HCT116 (cell line): ENCODE results near the gene PDGFA. TPM values are rescaled to one million over a fixed set of nuclear protein-coding genes. Genes with fewer than 3 reads are reported as not detected.

Experiments
- ATAC-seq: fragments of 200-7000 bp; cut with Tn5 transposase; 2 replicates; pipeline ENCODE4 v1.9.1; 2020; ENCODE audit warnings: mild to moderate bottlenecking, moderate library complexity
- BruUV-seq: library from RNA; stranded (reverse); fragments of 400-500 nt; replicated peaks from 2 replicates; lab custom pipeline; 2021; lab: Mats Ljungman, UMichigan
- CTCF ChIA-PET: fragments of 300-600 bp; sonication (Branson Sonifier 250); formaldehyde crosslinking; loops from one replicate; lab custom pipeline; 2021; ENCODE audit warnings: antibody characterized with exemption; lab: Charles Lee
- POLR2A ChIA-PET: fragments of 300-600, 350-600 bp; sonication (Branson Sonifier 250); formaldehyde crosslinking; loops from one replicate; lab custom pipeline; 2021; ENCODE audit warnings: antibody characterized with exemption; lab: Charles Lee
- RAD21 ChIA-PET, 2 experiments: fragments of 300-600 bp; sonication (Branson Sonifier 250); formaldehyde crosslinking; loops; one replicate each; lab custom pipeline; 2023; ENCODE audit warnings: low total read pairs in 2 of 2; ENCODE audit not compliant: uncharacterized antibody in 2 of 2, unreplicated experiment in 2 of 2, low non-redundant PET in 1 of 2; lab: Charles Lee
- DNase-seq: peaks from one replicate; pipeline ENCODE4 v3.0.0-alpha.2; 2010; ENCODE audit warnings: low read depth, low spot score
- H2AFZ ChIP-seq: fragments of 200-600 bp; shearing (Covaris generic), sonication (generic); 2 replicates; pipeline ENCODE4 v1.6.1; 2017; ENCODE audit warnings: low read depth, mixed run types, mixed read lengths, antibody characterized with exemption, low read length; ENCODE audit not compliant: poor library complexity, severe bottlenecking
- H3K27ac ChIP-seq: 2 replicates; pipeline ENCODE4 v1.5.1; 2012; ENCODE audit warnings: low read depth, low read length
- H3K27me3 ChIP-seq: fragments of 200-600 bp; sonication (generic); 2 replicates; pipeline ENCODE4 v1.6.1; 2016; ENCODE audit warnings: mixed run types, low read length, mixed read lengths; ENCODE audit not compliant: insufficient read depth
- H3K36me3 ChIP-seq, 2 experiments: fragments of 200-500 bp in 1 of 2; fragments of 200-600 bp in 1 of 2; sonication (Bioruptor generic) in 1 of 2; sonication (generic) in 1 of 2; 2 replicates each; pipeline versions ENCODE4 v1.5.1 to v1.6.1; 2014 to 2016; ENCODE audit warnings: low read length in 2 of 2, inconsistent platforms in 1 of 2, mixed read lengths in 1 of 2, mixed run types in 1 of 2; ENCODE audit not compliant: insufficient read depth in 2 of 2, control insufficient read depth in 1 of 2
- H3K4me1 ChIP-seq, 2 experiments: fragments of 200-600 bp in 1 of 2; sonication (generic) in 1 of 2; 2 replicates each; pipeline versions ENCODE4 v1.5.1 to v1.6.1; 2012 to 2017; ENCODE audit warnings: low read length in 2 of 2, inconsistent platforms in 1 of 2, mild to moderate bottlenecking in 1 of 2, mixed read lengths in 1 of 2, mixed run types in 1 of 2, moderate library complexity in 1 of 2; ENCODE audit not compliant: insufficient read depth in 2 of 2, control insufficient read depth in 1 of 2
- H3K4me2 ChIP-seq: fragments of 200-600 bp; sonication (generic); 2 replicates; pipeline ENCODE4 v1.6.1; 2017; ENCODE audit warnings: mixed run types, low read length, mixed read lengths
- H3K4me3 ChIP-seq, 2 experiments: fragments of 200-600 bp in 1 of 2; sonication (generic) in 1 of 2; replicated peaks in 1 of 2; 2 replicates each; pipeline ENCODE4 v1.5.1; 2011 to 2016; ENCODE audit warnings: low read length in 2 of 2, control low read depth in 1 of 2, low read depth in 1 of 2, mild to moderate bottlenecking in 1 of 2, mixed read lengths in 1 of 2, mixed run types in 1 of 2
- H3K79me2 ChIP-seq: fragments of 200-600 bp; sonication (generic); 2 replicates; pipeline ENCODE4 v1.6.1; 2017; ENCODE audit warnings: mild to moderate bottlenecking, mixed run types, low read length, moderate library complexity, mixed read lengths; ENCODE audit not compliant: insufficient read depth
- H3K9ac ChIP-seq: fragments of 200-600 bp; sonication (generic); 2 replicates; pipeline ENCODE4 v1.6.1; 2016; ENCODE audit warnings: low read length, mixed read lengths
- H3K9me2 ChIP-seq: fragments of 200-600 bp; sonication (generic), shearing (Covaris generic); 2 replicates; pipeline ENCODE4 v1.6.1; 2017; ENCODE audit warnings: mixed run types, mild to moderate bottlenecking, moderate library complexity; ENCODE audit not compliant: insufficient read depth
- H3K9me3 ChIP-seq, 2 experiments: fragments of 200-500 bp in 1 of 2; fragments of 200-600 bp in 1 of 2; sonication (Bioruptor generic) in 1 of 2; sonication (generic) in 1 of 2; 2 replicates each; pipeline ENCODE4 v1.6.1; 2014 to 2017; ENCODE audit warnings: low read length in 2 of 2, mixed read lengths in 2 of 2, inconsistent platforms in 1 of 2, low read depth in 1 of 2, mild to moderate bottlenecking in 1 of 2, mixed run types in 1 of 2, moderate library complexity in 1 of 2; ENCODE audit not compliant: control insufficient read depth in 1 of 2, insufficient read depth in 1 of 2
- H4K20me1 ChIP-seq: fragments of 200-600 bp; sonication (generic), shearing (Covaris generic); 2 replicates; pipeline ENCODE4 v1.6.1; 2017; ENCODE audit warnings: mixed run types, mild to moderate bottlenecking, moderate library complexity; ENCODE audit not compliant: insufficient read depth
- CBX3 ChIP-seq: IDR thresholded peaks from 2 replicates; pipeline ENCODE4 v1.6.1; 2012; ENCODE audit warnings: low read depth
- CEBPB ChIP-seq: IDR thresholded peaks from 2 replicates; pipeline ENCODE4 v1.6.1; 2012; ENCODE audit warnings: low read depth
- CTCF ChIP-seq, 3 experiments: fragments of 200-600 bp in 1 of 3; sonication (generic) in 1 of 3; IDR thresholded peaks in 2 of 3; conservative IDR thresholded peaks in 1 of 3; 2 replicates each; pipeline ENCODE4 v1.5.1; 2012 to 2017; ENCODE audit warnings: low read depth in 2 of 3, low read length in 2 of 3, antibody characterized with exemption in 1 of 3, borderline replicate concordance in 1 of 3, control low read depth in 1 of 3, mild to moderate bottlenecking in 1 of 3, mixed read lengths in 1 of 3, mixed run types in 1 of 3, moderate library complexity in 1 of 3; ENCODE audit not compliant: insufficient read depth in 1 of 3
- EZH2 ChIP-seq: fragments of 200-600 bp; sonication (generic); IDR thresholded peaks from 2 replicates; pipeline ENCODE4 v1.6.1; 2017; ENCODE audit warnings: antibody characterized with exemption, mixed run types
- FOSL1 ChIP-seq: IDR thresholded peaks from 2 replicates; pipeline ENCODE4 v1.6.1; 2012; ENCODE audit warnings: low read depth
- POLR2AphosphoS5 ChIP-seq: IDR thresholded peaks from 2 replicates; pipeline ENCODE4 v1.6.1; 2011; ENCODE audit warnings: mild to moderate bottlenecking, low read depth, low read length, moderate library complexity
- RAD21 ChIP-seq: IDR thresholded peaks from 2 replicates; pipeline ENCODE4 v1.6.1; 2012; ENCODE audit warnings: low read depth, mild to moderate bottlenecking
- SIN3A ChIP-seq: IDR thresholded peaks from 2 replicates; pipeline ENCODE4 v1.6.1; 2012; ENCODE audit warnings: low read depth
- SRF ChIP-seq: IDR thresholded peaks from 2 replicates; pipeline ENCODE4 v1.6.1; 2012; ENCODE audit warnings: low read depth
- TCF7L2 ChIP-seq: IDR thresholded peaks from 2 replicates; pipeline ENCODE4 v1.7.0; 2011; ENCODE audit warnings: borderline replicate concordance, inconsistent platforms; ENCODE audit not compliant: insufficient read depth, insufficient read length; ENCODE audit errors: extremely low read depth
- ZNF274 ChIP-seq: fragments of 200-500 bp; sonication (Bioruptor generic); IDR thresholded peaks from 2 replicates; pipeline ENCODE4 v1.6.1; 2014; ENCODE audit warnings: mild to moderate bottlenecking, low read depth, low read length, inconsistent platforms
- intact Hi-C: fragments of 100-400 bp; cut with micrococcal nuclease; formaldehyde crosslinking; loops from 2 replicates; pipeline ENCODE4 v1.10.0; 2022
- total RNA-seq: library from RNA; stranded (reverse); gene quantifications from one replicate; pipeline ENCODE4 v1.2.1, GENCODE V29; 2021; ENCODE audit not compliant: unreplicated experiment
- TF ChIP-seq, protein P1 (sequence below): IDR thresholded peaks from 2 replicates; pipeline ENCODE4 v1.6.1; 2012
- TF ChIP-seq, protein P2 (sequence below): IDR thresholded peaks from 2 replicates; pipeline ENCODE4 v1.6.1; 2012
- TF ChIP-seq, protein P3 (sequence below): IDR thresholded peaks from 2 replicates; pipeline ENCODE4 v1.6.1; 2011; ENCODE audit warnings: mild to moderate bottlenecking, low read length, moderate library complexity; ENCODE audit not compliant: insufficient replicate concordance; ENCODE audit errors: extremely low read depth

PDGFA gene
- total RNA-seq, 1 experiment from 2014 or later = 44.7 TPM

DNA sequence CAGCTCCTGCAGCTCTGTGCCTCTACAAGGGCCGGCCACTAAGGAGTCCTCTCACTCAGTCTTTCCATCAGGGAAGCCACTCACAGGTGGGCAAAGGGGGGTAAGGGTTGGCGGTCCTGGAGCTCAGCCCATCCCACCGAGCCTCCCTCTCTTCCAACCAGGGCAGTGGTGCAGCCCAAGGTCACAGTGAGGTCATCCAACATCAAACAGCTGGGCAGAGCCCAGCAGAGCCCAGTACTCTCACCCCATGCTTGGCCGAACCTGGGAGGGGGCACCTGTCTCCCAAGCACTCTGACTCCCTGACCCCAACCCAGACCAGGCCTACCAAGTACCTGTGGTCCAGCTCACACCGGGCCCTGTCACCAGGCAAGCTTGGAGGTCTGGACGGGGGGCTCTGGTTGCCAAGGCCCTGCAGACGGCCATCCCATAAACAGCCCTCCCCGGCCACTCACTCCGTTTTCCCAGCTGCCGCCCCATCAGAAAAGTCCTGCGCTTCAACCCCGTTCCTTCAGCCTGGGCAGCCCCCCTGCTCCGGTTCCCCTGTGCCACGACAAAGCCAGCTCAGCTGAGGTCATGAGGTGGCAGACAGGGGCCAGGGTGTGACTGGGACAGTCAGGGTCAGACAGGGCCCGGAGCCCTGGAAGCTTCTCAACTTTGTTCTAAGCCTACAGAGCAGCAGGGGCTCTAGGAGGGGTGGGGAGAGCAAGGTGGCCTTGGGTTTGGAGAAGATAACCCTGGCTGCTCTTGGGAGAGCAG lies 27.5 kb downstream of the PDGFA start:
- no peak overlapping the region for H3K27ac ChIP-seq
- no peak overlapping the region for H2AFZ ChIP-seq
- H3K9ac ChIP-seq = no peak overlapping the region
- CTCF ChIA-PET = no interaction called here
- no peaks in the 10 kb centered on the region for H4K20me1 ChIP-seq
- no peaks in the 10 kb centered on the region for H3K9me2 ChIP-seq
- no peak for TF ChIP-seq EZH2
- TF ChIP-seq TCF7L2 = no peak
- POLR2A ChIA-PET = no interaction called here
- peaks cover 3% of the 10 kb centered on the region; the same call in 1 of the 2 replicates for H3K27me3 ChIP-seq
- no peak for ATAC-seq
- no TSS peak for BruUV-seq
- no peak overlapping the region for H3K4me3 ChIP-seq
- H3K36me3 ChIP-seq = no peaks in the 10 kb centered on the region
- no peak overlapping the region for H3K4me2 ChIP-seq
- RAD21 ChIA-PET = no interaction called here
- intact Hi-C loops = no loop called here
- no peak for DNase-seq
- no peaks in the 10 kb centered on the region for H3K79me2 ChIP-seq
- H3K4me1 ChIP-seq = no peaks in the 10 kb centered on the region; a peak in 1 of 4 replicates
- no peaks in the 10 kb centered on the region for H3K9me3 ChIP-seq

DNA sequence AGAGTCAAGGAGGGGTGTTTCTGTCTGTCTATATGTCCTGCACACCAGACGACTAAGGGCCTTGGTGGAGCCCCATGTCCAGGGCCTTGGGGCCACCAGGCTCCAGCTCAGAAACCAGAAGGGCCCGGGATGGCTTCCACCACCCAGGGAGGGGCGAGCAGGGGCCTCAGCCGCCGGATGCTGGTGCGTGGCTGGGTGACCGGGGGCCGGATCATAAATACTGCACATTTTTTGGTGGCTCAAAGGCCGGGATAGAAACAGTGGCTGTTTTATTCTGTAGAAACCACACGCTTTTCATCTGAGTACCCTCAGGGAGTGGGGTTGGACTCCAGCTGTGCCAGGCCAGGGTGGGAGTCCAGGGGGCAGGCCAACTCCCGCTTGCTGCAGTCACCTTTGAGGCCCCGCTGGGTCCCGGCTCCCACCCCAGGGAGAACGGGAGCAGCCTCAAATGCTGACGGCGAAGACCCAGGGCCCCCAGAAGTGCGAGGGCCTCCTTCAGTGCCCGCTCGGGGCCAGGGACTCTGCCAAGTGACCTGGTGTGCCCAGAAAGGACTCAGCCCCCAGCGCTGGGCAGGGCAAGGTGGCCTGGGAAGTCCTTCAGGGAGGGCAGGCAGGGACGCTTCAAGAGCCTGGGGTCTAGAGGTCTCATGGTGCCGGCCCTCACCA lies 28.2 kb downstream of the PDGFA start:
- Histone ChIP-seq H2AFZ (no peak overlapping the region), H3K9ac (no peak overlapping the region), H3K27ac (no peak overlapping the region), H3K4me2 (no peak overlapping the region), H3K9me3 (no peaks in the 10 kb centered on the region), H3K36me3 (no peaks in the 10 kb centered on the region), H3K4me3 (no peak overlapping the region), H3K4me1 (no peaks in the 10 kb centered on the region; a peak in 1 of 4 replicates), H4K20me1 (no peaks in the 10 kb centered on the region), H3K9me2 (no peaks in the 10 kb centered on the region), H3K27me3 (peaks cover 9% of the 10 kb centered on the region; the same call in 1 of the 2 replicates), H3K79me2 (no peaks in the 10 kb centered on the region)
- ChIA-PET RAD21 (no interaction called here), CTCF (no interaction called here), POLR2A (no interaction called here)
- ATAC-seq (no peak), DNase-seq (no peak)
- intact Hi-C loops = no loop called here
- BruUV-seq = no TSS peak
- TF ChIP-seq ZNF274 (no peak), CTCF (IDR thresholded peaks at IDR 0.05 in 2 of 3, conservative IDR thresholded peaks at IDR 0.05 in 1 of 3; ENCODE audit: borderline replicate concordance in 1 of 3, insufficient read depth in 1 of 3, low read depth in 2 of 3, low read length in 2 of 3) (no peak), POLR2AphosphoS5 (no peak), CBX3 (no peak), RAD21 (no peak), EZH2 (no peak), SIN3A (no peak), CEBPB (no peak), FOSL1 (no peak), TCF7L2 (no peak), SRF (no peak)
- TF ChIP-seq, protein P1, sequence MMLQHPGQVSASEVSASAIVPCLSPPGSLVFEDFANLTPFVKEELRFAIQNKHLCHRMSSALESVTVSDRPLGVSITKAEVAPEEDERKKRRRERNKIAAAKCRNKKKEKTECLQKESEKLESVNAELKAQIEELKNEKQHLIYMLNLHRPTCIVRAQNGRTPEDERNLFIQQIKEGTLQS = no peak
- TF ChIP-seq, protein P2, sequence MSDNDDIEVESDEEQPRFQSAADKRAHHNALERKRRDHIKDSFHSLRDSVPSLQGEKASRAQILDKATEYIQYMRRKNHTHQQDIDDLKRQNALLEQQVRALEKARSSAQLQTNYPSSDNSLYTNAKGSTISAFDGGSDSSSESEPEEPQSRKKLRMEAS = no peak
- TF ChIP-seq, protein P3, sequence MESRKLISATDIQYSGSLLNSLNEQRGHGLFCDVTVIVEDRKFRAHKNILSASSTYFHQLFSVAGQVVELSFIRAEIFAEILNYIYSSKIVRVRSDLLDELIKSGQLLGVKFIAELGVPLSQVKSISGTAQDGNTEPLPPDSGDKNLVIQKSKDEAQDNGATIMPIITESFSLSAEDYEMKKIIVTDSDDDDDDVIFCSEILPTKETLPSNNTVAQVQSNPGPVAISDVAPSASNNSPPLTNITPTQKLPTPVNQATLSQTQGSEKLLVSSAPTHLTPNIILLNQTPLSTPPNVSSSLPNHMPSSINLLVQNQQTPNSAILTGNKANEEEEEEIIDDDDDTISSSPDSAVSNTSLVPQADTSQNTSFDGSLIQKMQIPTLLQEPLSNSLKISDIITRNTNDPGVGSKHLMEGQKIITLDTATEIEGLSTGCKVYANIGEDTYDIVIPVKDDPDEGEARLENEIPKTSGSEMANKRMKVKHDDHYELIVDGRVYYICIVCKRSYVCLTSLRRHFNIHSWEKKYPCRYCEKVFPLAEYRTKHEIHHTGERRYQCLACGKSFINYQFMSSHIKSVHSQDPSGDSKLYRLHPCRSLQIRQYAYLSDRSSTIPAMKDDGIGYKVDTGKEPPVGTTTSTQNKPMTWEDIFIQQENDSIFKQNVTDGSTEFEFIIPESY = no peak
